Activated CD4-positive, alpha-beta T cell treated with anti-CD3 and anti-CD28 coated beads, Interleukin-2, Interleukin-4, amounts not matched to agents 100 ng/mL and 50 ng/mL, durations not matched to agents 16 hours and 8 hours (primary cell): Measurements from ENCODE around the gene ATG2B.
"Not testable (repeated sequence)": the region's sequence is repeated elsewhere in the genome, so short reads cannot be mapped to it uniquely, and the experiment has no call there.

ENCODE experiments used
- DNase-seq: peaks from one replicate; pipeline ENCODE4 v3.0.0-alpha.2; 2020; ENCODE audit warnings: low spot score

The ATG2B gene

GRCh38 chr14:96252999-96253539 is 110.1 kb downstream of the ATG2B start:
- DNase-seq, result no peak

- DNase-seq, result no peak
Observed at GRCh38 chr14:96252323-96252998, 110.7 kb downstream of the ATG2B start.

- no peak for DNase-seq
Observed at GRCh38 chr14:96251656-96252155, 111.4 kb downstream of the ATG2B start.

- no peak for DNase-seq
Observed at GRCh38 chr14:96250485-96250884, 112.7 kb downstream of the ATG2B start.

- DNase-seq, result no peak
Observed at GRCh38 chr14:96249029-96249428, 114.1 kb downstream of the ATG2B start.

GRCh38 chr14:96247031-96247430 is 116.1 kb downstream of the ATG2B start:
- DNase-seq, result no peak

GRCh38 chr14:96246539-96246847 is 116.6 kb downstream of the ATG2B start:
- DNase-seq, result no peak

GRCh38 chr14:96245710-96246538 is 117.2 kb downstream of the ATG2B start:
- DNase-seq, result no peak

GRCh38 chr14:96245074-96245473 is 118.1 kb downstream of the ATG2B start:
- not testable (repeated sequence) for DNase-seq

- no peak for DNase-seq
Observed at GRCh38 chr14:96243785-96244184, 119.4 kb downstream of the ATG2B start.

GRCh38 chr14:96242126-96242525 is 121.0 kb downstream of the ATG2B start:
- no peak for DNase-seq

- DNase-seq, result no peak
Observed at GRCh38 chr14:96240641-96241040, 122.5 kb downstream of the ATG2B start.

GRCh38 chr14:96239711-96240141 is 123.4 kb downstream of the ATG2B start:
- no peak for DNase-seq

- DNase-seq, result no peak
Observed at GRCh38 chr14:96238676-96239265, 124.4 kb downstream of the ATG2B start.

- no peak for DNase-seq
Observed at GRCh38 chr14:96237641-96238040, 125.5 kb downstream of the ATG2B start.

- DNase-seq, result no peak
Observed at GRCh38 chr14:96235426-96235825, 127.7 kb downstream of the ATG2B start.

- no peak for DNase-seq
Observed at GRCh38 chr14:96233661-96234060, 129.5 kb downstream of the ATG2B start.

GRCh38 chr14:96232506-96232905 is 130.6 kb downstream of the ATG2B start:
- DNase-seq, result no peak

GRCh38 chr14:96231526-96232130 is 131.5 kb downstream of the ATG2B start:
- DNase-seq, result no peak

GRCh38 chr14:96231056-96231455 is 132.1 kb downstream of the ATG2B start:
- DNase-seq, result no peak

GRCh38 chr14:96229315-96229714 is 133.8 kb downstream of the ATG2B start:
- no peak for DNase-seq
